Small intestine (tissue), 7 donors: ENCODE results near the gene PTPRB. TPM values are rescaled to one million over a fixed set of nuclear protein-coding genes. Genes with fewer than 3 reads are reported as not detected.

Experiments used
- DNase-seq, 2 donors: peaks; one replicate each; pipeline versions ENCODE4 v3.0.0 to v3.0.0-alpha.2; 2013
- FAIRE-seq: peaks from 2 replicates; lab custom pipeline; 2012; peaks lifted over from hg19 to GRCh38; lab: Jason Lieb, UNC
- H3K27ac ChIP-seq, 3 donors: one replicate each; pipeline ENCODE4 v1.5.1; 2013; ENCODE audit warnings: low read length in 2 of 3, mild to moderate bottlenecking in 2 of 3, control low read depth in 1 of 3, inconsistent platforms in 1 of 3, low read depth in 1 of 3, moderate library complexity in 1 of 3
- H3K27me3 ChIP-seq, 3 donors: one replicate each; pipeline ENCODE4 v1.6.1; 2013; ENCODE audit warnings: low read length in 3 of 3, inconsistent platforms in 1 of 3; ENCODE audit not compliant: control insufficient read depth in 3 of 3, insufficient read depth in 3 of 3
- H3K36me3 ChIP-seq, 3 donors: one replicate each; pipeline ENCODE4 v1.6.1; 2013; ENCODE audit warnings: low read length in 3 of 3, inconsistent platforms in 1 of 3, low read depth in 1 of 3, mild to moderate bottlenecking in 1 of 3, moderate library complexity in 1 of 3; ENCODE audit not compliant: control insufficient read depth in 3 of 3, insufficient read depth in 2 of 3
- H3K4me1 ChIP-seq, 3 donors: one replicate each; pipeline ENCODE4 v1.6.1; 2013; ENCODE audit warnings: low read length in 2 of 3, inconsistent platforms in 1 of 3, low read depth in 1 of 3, mild to moderate bottlenecking in 1 of 3, moderate library complexity in 1 of 3; ENCODE audit not compliant: control insufficient read depth in 3 of 3, insufficient read depth in 2 of 3
- H3K4me3 ChIP-seq, 3 donors: one replicate each; pipeline ENCODE4 v1.5.1; 2013; ENCODE audit warnings: low read length in 3 of 3, control low read depth in 1 of 3, inconsistent platforms in 1 of 3, low read depth in 1 of 3, mild to moderate bottlenecking in 1 of 3, moderate library complexity in 1 of 3
- H3K9me3 ChIP-seq, 2 donors: one replicate each; pipeline ENCODE4 v1.6.1; 2013; ENCODE audit warnings: low read depth in 1 of 2, low read length in 1 of 2; ENCODE audit not compliant: control insufficient read depth in 2 of 2, insufficient read depth in 1 of 2
- WGBS, 3 donors: extraction: QIAGEN DNeasy Blood & Tissue Kit; methylation state at CpG; one replicate each; pipeline ENCODE4 v1.1.7; 2013; 5-methylcytosine and 5-hydroxymethylcytosine counted together
- polyA plus RNA-seq, 4 donors: library from polyadenylated mRNA; stranded (reverse) in 3 of 4; unstranded in 1 of 4; fragments of 200-250 nt in 3 of 4; fragments of 120-200 nt in 1 of 4; gene quantifications; one replicate each; pipeline versions ENCODE4 v1.2.1 to v1.2.3, GENCODE V29; 2013
- donor health status: healthy with polysubstance abuse.
- donor health status: control.
- donor health status: control.
- donor health status: Bipolar disorder and iron deficiency.
- donor health status: healthy.

The PTPRB gene
- polyA plus RNA-seq, 4 donors = 1.8 to 24.4 (median 3.3) TPM

DNA sequence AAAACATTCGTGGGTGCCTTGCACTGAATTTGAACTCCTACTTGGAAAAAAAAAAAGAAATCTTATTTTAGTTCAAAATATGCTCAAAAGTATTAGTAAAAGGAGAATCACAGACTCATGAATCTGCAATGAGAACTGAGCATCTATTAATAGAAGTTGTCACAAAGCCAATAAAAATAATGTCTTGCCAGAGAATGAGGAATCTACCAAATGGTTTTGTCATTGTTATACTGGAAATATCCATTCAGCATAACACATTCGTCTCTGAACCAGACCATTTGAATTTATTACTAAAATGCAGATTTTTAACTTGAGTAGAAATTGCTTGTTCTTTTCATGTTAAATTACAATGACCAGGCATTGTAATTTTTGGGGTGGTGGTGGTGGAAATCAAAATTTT is 11.6 kb upstream of the PTPRB start:
- FAIRE-seq (no peak), DNase-seq (no peak)
- Histone ChIP-seq H3K27me3 (peaks cover 0 to 2% (median 0%) of the 10 kb centered on the region in 3 donors), H3K9me3 (no peaks in the 10 kb centered on the region), H3K4me3 (no peak overlapping the region), H3K27ac (no peak overlapping the region), H3K36me3 (no peaks in the 10 kb centered on the region), H3K4me1 (peaks cover 0 to 11% (median 6%) of the 10 kb centered on the region in 3 donors)
- 53 to 89% (median 79%) methylated on average over 2 of the region's 2 CpGs for WGBS, 3 donors

GRCh38 chr12:70648191-70648590 is 11.0 kb upstream of the PTPRB start:
- DNase-seq = no peak
- Histone ChIP-seq H3K4me1 (peaks cover 0 to 11% (median 6%) of the 10 kb centered on the region in 3 donors), H3K36me3 (no peaks in the 10 kb centered on the region), H3K27me3 (peaks cover 0 to 2% (median 0%) of the 10 kb centered on the region in 3 donors), H3K9me3 (no peaks in the 10 kb centered on the region), H3K4me3 (no peak overlapping the region), H3K27ac (no peak overlapping the region)
- no peak for FAIRE-seq
- WGBS, 3 donors = 86 to 91% (median 91%) methylated on average over 2 of the region's 2 CpGs

GRCh38 chr12:70646850-70647249 is 9.6 kb upstream of the PTPRB start:
- Histone ChIP-seq H3K36me3 (no peaks in the 10 kb centered on the region), H3K9me3 (no peaks in the 10 kb centered on the region), H3K27ac (no peak overlapping the region), H3K27me3 (no peaks in the 10 kb centered on the region), H3K4me1 (peaks cover 0 to 11% (median 6%) of the 10 kb centered on the region in 3 donors), H3K4me3 (no peak overlapping the region)
- DNase-seq = no peak
- no peak for FAIRE-seq
- WGBS, 3 donors = 62 to 86% (median 64%) methylated on average over 1 of the region's 1 CpG

- Histone ChIP-seq H3K27ac (peak overlapping the region in 2 of 3 donors; percentile 53 to 58), H3K4me3 (peak overlapping the region in 1 of 3 donors; percentile 12), H3K4me1 (peaks cover 0 to 11% (median 6%) of the 10 kb centered on the region in 3 donors), H3K27me3 (no peaks in the 10 kb centered on the region), H3K36me3 (no peaks in the 10 kb centered on the region), H3K9me3 (no peaks in the 10 kb centered on the region)
- peak; percentile 68 to 75 for DNase-seq
- WGBS, 3 donors = 10 to 23% (median 10%) methylated on average over 10 of the region's 10 CpGs
- FAIRE-seq = no peak
These were observed 8.5 kb upstream of the PTPRB start for GRCh38 chr12:70645494-70646317.

DNA sequence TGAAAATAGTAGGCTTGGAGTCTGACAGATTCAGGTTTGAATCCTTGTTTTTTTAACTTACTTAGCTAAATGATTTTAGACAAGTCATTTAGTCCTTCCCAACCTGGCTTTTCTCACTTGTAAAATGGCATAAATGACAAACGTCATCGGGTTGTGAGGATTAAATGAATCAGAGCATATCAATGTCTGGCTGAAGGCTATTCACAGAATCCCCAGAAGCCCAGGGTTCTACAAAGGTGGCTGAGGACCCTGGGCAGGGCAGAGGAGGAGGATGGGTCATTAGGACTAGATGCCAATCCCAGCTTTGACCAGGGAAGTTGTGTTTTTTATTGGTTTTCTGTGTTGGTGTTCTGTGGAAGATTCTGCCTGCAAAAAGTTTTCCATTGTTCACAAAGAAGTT is 7.6 kb upstream of the PTPRB start:
- no peaks in the 10 kb centered on the region for H3K9me3 ChIP-seq
- WGBS, 3 donors = 83 to 91% (median 87%) methylated on average over 2 of the region's 2 CpGs
- no peaks in the 10 kb centered on the region for H3K36me3 ChIP-seq
- no peaks in the 10 kb centered on the region for H3K27me3 ChIP-seq
- no peak overlapping the region for H3K4me3 ChIP-seq
- DNase-seq (no peak), FAIRE-seq (no peak)
- H3K27ac ChIP-seq = no peak overlapping the region
- H3K4me1 ChIP-seq = peaks cover 0 to 11% (median 6%) of the 10 kb centered on the region in 3 donors

- Histone ChIP-seq H3K27ac (no peak overlapping the region), H3K4me3 (no peak overlapping the region), H3K36me3 (no peaks in the 10 kb centered on the region), H3K4me1 (peaks cover 0 to 11% (median 6%) of the 10 kb centered on the region in 3 donors), H3K27me3 (no peaks in the 10 kb centered on the region), H3K9me3 (no peaks in the 10 kb centered on the region)
- FAIRE-seq = no peak
- 68 to 87% (median 84%) methylated on average over 3 of the region's 3 CpGs for WGBS, 3 donors
- DNase-seq = no peak
These were observed 6.7 kb upstream of the PTPRB start for GRCh38 chr12:70643939-70644338.

DNA sequence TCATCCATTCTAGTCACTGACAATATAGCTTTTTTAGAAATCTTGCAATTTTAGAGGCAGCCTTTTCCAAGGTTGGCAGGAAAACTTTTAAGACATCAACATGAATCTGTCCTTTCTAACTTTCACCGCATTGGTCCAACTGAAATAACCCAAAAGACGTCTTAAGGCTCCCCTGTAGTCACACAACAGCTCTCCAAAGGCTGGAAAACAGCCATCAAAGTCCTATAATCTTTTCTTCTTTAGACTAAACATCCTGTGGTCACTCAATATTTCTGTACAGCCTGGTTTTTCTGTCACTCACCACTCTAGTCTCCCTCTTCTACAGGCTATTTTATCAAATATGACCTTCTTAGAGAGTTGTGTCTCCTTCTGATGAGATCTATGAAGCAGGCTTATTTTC is 4.5 kb upstream of the PTPRB start:
- Histone ChIP-seq H3K4me3 (no peak overlapping the region), H3K4me1 (peaks cover 0 to 11% (median 2%) of the 10 kb centered on the region in 3 donors), H3K27ac (no peak overlapping the region), H3K9me3 (no peaks in the 10 kb centered on the region), H3K27me3 (no peaks in the 10 kb centered on the region), H3K36me3 (no peaks in the 10 kb centered on the region)
- DNase-seq = no peak
- 73 to 91% (median 80%) methylated on average over 2 of the region's 2 CpGs for WGBS, 3 donors
- no peak for FAIRE-seq

GRCh38 chr12:70640901-70641300 is 3.7 kb upstream of the PTPRB start:
- no peaks in the 10 kb centered on the region for H3K36me3 ChIP-seq
- H3K9me3 ChIP-seq = no peaks in the 10 kb centered on the region
- FAIRE-seq = no peak
- H3K27me3 ChIP-seq = no peaks in the 10 kb centered on the region
- H3K4me3 ChIP-seq = no peak overlapping the region
- WGBS, 3 donors = 81 to 93% (median 93%) methylated on average over 1 of the region's 1 CpG
- peaks cover 0 to 6% (median 2%) of the 10 kb centered on the region in 3 donors for H3K4me1 ChIP-seq
- DNase-seq = no peak
- H3K27ac ChIP-seq = no peak overlapping the region
